Measurements from ENCODE around the gene CDYL.

- TF ChIP-seq EZH2 (IDR thresholded peaks at IDR 0.05; ENCODE audit: borderline replicate concordance, low read length) (no peak), CTCF (IDR thresholded peaks at IDR 0.05; ENCODE audit: low read length) (no peak)
These were observed 109.2 kb downstream of the CDYL start for GRCh38 chr6:4885341-4885933.
